CD4-positive, alpha-beta T cell treated with Interleukin-10 for 1 hour (primary cell): ENCODE measurements around the gene TRMT2A.

Experiments
- DNase-seq: peaks from one replicate; pipeline ENCODE4 v3.0.0-alpha.2; 2020

Gene TRMT2A

GRCh38 chr22:20117633-20118299, 740 bp upstream of the TRMT2A start:
- peak; percentile 58 for DNase-seq

DNA sequence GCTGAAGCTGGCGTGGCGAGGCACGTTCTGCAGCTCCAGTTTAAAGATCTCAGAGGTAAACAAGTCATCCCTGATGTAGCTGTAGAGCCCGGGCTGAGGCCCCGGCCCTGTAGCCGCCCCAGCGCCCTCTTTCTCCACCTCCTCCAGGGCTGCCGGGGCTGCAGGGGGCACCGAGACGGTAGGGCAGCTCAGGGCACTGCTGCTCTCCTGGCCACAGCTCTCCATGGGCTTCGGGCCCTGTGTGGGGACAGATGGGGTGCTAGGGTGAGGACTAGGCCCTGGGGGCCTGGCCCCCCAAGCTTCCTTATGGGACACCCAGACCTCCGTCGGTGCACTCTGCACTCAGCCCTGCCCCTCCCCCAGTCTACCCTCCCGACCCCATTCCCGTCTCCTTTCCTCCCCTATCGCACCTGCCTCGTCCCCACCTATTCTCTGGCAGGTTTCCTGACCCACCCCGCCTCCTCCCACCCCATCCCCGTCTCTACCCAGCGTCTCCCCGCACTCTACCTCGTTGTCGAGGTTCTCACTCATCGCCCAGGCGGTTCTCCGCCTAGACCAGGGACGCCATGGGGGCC, 563 bp downstream of the TRMT2A start:
- no peak for DNase-seq

GRCh38 chr22:20115691-20116375, 1.2 kb downstream of the TRMT2A start, which contains the start of gene RANBP1:
TSS of gene RANBP1 (plus strand) at chr22:20116104. CDS start at chr22:20116185, 81 bp downstream.
- DNase-seq, result no peak

- DNase-seq, result no peak
Measured at GRCh38 chr22:20114506-20115475, 2.2 kb downstream of the TRMT2A start.

GRCh38 chr22:20113551-20114310, 3.3 kb downstream of the TRMT2A start:
- DNase-seq, result no peak

- no peak for DNase-seq
Measured at GRCh38 chr22:20112623-20113511, 4.2 kb downstream of the TRMT2A start.

DNA sequence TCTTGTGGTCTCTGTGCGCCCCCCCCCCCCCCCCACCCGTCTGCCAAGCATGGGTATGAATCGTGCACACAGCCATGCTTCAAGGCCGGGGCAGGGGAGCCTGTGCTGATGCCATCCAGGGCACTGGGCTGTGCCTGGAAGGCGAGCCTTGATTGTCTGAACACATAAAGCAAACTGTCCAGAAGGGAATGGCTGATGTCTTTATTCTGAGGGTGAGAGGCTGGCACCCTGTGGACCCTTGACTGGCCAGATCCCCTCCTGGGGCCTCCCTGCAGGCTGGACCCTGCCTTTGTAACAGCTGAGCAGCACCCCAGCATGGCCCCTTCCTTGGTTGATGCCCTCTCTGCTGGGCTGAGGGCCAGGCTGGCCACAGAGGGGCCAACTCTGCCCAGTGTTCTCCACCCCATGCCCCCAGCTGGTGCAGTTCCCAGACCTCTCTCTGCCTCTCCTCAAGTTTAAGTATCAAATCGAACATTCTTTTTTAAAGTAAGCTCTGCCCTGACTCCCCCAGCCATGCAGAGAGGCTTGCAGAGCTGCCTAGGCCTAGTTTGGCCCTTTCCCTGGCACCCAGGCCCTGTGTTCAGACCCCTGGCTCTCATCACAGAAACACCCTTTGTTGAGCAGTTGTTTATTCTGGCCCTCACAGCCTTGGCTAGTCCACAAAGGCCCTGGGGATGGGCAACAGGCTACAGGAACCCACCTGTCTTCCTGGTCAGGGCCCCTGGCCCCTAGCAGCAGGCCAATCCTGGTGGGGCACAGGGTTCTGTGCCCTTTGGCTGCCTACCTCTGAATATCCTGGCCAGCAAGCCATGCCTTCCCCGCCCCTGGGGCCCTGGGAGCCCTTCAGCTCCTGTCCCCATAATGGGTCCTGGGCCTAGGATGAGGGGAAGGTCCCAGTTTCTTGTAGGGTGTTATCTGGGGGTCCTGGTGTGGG, 5.1 kb downstream of the TRMT2A start:
- no peak for DNase-seq

DNA sequence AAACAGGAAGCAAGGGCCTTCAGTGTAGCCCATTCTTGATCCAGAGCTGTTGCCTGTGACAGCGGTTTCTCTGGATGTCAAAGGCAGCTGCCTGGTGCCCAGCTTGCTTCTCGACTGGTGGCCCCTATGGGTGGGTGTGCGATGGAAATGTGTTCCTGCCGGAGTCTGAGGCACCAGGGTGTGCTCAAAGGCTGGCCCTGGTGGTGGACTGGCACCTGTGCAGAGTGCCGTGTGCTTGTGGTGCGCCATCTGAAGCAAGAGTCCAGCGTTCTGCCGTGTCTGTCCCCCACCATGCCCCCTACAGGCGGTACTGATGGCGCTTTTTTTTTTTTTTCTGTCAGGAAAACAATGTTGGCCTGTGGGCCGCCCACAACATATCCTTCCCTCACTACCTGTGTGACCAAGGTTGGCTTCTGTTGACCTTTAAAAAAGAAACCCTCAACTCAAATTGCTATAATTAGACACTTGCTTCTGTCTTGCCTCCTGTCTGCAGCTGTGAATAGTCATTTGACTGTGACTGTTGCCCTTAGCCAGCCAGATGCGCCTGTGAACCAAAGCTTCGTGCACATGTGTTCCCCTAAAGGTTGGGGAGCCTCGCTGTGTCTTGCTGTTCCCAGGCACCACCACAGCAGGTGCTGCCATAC, 5.9 kb downstream of the TRMT2A start:
- DNase-seq, result peak; percentile 41

- no peak for DNase-seq
Measured at GRCh38 chr22:20110359-20110985, 6.6 kb downstream of the TRMT2A start.

- no peak for DNase-seq
Measured at GRCh38 chr22:20109411-20110358, 7.3 kb downstream of the TRMT2A start.

DNA sequence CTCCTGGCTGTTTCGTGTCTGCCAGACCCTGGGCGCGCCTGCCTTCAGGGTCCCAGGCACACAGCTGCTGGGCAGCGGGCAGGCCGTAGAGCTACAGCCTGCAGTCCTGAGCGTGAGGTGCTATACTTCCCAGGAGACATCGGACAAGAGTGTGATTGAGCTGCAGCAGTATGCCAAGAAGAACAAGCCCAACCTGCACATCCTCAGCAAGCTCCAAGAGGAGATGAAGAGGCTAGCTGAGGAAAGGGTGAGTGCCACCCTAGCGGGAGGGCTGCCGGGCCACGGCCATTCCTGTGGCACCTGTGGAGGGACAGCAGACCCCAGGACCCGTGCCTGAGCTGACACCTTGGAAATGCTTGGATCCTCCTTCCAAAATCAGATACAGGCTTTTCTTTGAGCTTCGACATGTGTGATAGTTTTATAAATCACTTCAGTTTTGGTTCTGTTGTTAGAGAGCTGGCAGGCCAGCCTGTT, 8.2 kb downstream of the TRMT2A start:
- DNase-seq, result no peak

GRCh38 chr22:20107951-20108756, 8.9 kb downstream of the TRMT2A start:
- no peak for DNase-seq

- no peak for DNase-seq
Measured at GRCh38 chr22:20107471-20107901, 9.5 kb downstream of the TRMT2A start.

DNA sequence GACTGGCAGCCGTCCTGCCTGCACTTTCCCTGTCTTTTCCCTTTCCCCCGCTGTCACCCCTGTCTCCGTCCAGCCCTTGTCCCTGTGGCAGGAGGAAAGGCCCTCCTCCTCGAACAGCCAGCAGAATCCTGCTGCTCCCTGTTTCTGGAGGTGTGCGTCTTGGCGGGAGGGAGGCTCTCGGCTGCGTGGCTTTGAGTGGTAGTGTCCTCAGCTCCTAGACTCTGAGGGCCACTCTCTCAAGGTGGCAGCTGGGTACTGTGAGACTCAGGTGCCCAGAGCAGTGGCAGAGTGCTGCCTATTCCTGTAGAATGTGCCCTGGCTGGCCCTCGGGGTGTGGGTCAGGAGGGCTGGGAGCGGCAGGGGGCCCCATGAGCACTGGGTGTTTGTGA, 10.2 kb downstream of the TRMT2A start:
- no peak for DNase-seq

GRCh38 chr22:20106205-20106848, 10.7 kb downstream of the TRMT2A start:
- no peak for DNase-seq
